GM08714 (cell line): ENCODE measurements around the gene KCNIP3.

ENCODE experiments used
- H3K4me3 ChIP-seq: fragments of 200-500 bp; sonication (Bioruptor generic); 2 replicates; pipeline ENCODE4 v1.5.1; 2014; ENCODE audit warnings: mild to moderate bottlenecking, low read length, inconsistent platforms
- ZNF274 ChIP-seq: IDR thresholded peaks from 2 replicates; pipeline ENCODE4 v1.6.1; 2012; ENCODE audit warnings: mild to moderate bottlenecking, low read depth, low read length

KCNIP3 gene

GRCh38 chr2:95329891-95330793 is 33.0 kb downstream of the KCNIP3 start:
- TF ChIP-seq ZNF274 = no peak
- H3K4me3 ChIP-seq = no peak overlapping the region

- no peak overlapping the region for H3K4me3 ChIP-seq
- no peak for TF ChIP-seq ZNF274
Observed at GRCh38 chr2:95330794-95331338, 33.7 kb downstream of the KCNIP3 start.

GRCh38 chr2:95331606-95332005 is 34.5 kb downstream of the KCNIP3 start:
- TF ChIP-seq ZNF274 = no peak
- H3K4me3 ChIP-seq = no peak overlapping the region

DNA sequence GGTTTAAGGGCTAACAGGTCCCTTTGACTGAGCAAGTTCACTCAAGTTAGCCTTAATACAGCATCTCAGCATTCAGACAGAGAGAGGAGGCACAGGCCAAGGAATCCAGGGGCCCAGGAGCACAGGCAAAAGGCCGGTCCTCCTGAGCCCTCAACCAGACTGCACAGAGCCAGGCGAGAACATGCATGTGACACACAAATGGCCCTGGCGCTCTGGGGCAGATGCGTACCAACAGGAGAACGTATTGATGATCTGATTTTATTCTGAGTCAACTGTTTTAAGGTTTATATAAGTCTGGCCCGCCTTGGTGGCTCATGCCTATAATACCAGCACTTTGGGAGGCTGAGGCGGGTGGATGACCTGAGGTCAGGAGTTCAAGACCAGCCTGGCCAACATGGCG is 34.9 kb downstream of the KCNIP3 start:
- no peak overlapping the region for H3K4me3 ChIP-seq
- TF ChIP-seq ZNF274 = no peak

- H3K4me3 ChIP-seq = no peak overlapping the region
Observed at GRCh38 chr2:95333056-95333455, 35.9 kb downstream of the KCNIP3 start.

DNA sequence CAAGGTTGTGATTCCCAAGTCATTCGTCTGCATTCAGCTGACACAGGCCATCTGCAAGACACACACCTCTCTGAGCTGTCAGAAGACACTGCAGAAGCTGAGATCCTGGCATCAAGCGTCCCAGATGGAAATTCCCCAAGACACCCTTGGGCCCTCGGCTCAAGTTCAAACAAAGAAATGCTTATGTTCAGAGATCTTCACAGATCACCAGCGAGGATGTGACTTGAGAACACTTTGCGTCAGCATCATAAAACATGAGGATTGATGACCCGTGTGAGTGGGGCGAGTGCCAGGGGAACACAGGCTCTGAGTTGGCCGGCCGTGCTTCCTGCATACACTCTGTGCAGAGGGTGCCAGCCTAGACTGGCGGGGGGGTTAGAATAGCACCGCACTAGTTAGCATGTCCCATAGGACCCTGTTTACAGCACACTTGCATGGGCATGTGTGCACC is 36.8 kb downstream of the KCNIP3 start:
- no peak overlapping the region for H3K4me3 ChIP-seq
- TF ChIP-seq ZNF274 = no peak

More at GRCh38 chr2:95333056-95333455, 35.9 kb downstream of the KCNIP3 start:
- no peak for TF ChIP-seq ZNF274

DNA sequence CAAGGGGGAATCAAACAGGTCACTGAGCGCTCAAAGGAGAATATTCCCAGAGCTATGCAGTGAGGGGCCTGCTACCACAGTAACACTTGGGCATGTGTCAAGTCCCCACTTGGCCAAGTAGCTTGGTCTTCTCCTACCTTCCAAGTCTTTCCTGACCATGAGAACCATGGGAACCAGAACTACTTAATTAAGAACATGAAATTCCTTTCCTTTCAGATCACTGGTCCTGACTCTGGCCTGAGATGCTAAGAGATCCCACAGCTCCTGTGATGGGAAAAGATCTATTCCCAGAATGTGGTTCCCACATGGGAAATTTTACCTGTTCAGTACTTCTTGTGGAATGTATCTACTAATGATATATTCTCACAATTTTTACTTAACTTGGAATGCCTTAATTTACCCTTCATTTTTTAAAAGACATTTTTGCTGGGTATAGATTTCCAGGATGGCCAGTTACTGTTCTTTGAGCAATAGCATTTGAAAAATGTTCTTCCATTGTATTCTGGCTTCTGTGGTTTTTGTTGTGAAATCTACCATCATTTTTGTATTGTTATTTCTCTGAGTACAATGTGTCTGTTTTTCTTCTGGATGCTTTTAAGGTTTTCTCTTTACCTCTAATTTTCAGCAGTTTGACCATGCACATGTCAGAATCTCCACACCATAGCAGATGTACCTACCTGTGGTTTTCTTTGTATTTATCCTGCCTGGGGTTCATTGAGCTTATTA is 37.9 kb downstream of the KCNIP3 start:
- no peak overlapping the region for H3K4me3 ChIP-seq
- no peak for TF ChIP-seq ZNF274

GRCh38 chr2:95336406-95336805 is 39.3 kb downstream of the KCNIP3 start:
- no peak for TF ChIP-seq ZNF274

DNA sequence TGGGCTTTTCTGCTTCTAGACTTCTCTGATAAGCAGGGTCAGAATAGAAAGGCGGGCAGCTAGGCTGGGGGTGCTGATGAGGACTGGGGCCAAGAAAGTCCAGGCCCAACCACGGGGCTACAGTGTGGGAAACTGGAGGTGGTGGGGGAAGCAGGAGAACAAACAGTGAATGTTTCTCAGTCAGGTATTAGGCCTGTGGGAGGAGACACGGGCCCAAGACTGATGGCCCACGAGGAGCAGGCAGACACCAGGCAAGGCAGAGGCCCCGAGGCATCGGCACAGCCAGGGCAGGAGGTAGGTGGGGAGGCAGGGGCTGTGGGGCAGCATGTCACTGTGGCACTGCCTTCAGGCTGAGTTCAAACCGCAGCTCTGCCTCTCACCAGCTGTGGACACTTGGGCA is 40.7 kb downstream of the KCNIP3 start:
- no peak overlapping the region for H3K4me3 ChIP-seq
- TF ChIP-seq ZNF274 = no peak

More at GRCh38 chr2:95336406-95336805, 39.3 kb downstream of the KCNIP3 start:
- H3K4me3 ChIP-seq = no peak overlapping the region

GRCh38 chr2:95342556-95343320 is 45.6 kb downstream of the KCNIP3 start:
- no peak overlapping the region for H3K4me3 ChIP-seq
- no peak for TF ChIP-seq ZNF274

GRCh38 chr2:95343429-95344214 is 46.5 kb downstream of the KCNIP3 start:
- H3K4me3 ChIP-seq = no peak overlapping the region
- no peak for TF ChIP-seq ZNF274

DNA sequence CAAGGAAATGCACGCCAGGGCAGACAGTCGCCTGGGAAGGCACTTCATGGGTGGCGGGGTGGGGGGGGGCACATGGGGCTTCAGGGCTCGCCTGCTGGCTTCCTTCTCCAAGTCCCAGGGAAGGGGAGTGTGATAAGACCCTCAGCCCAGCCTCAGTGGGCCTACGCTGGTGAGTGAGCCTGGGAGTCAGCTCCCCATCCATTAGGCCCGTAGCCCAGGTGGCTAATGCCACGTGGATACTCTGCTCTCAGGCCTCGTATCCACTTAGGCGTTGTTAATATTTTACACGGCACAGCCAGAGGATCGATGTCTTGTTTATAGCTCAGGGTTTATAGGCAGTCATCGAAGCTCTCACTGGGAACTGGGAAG is 47.1 kb downstream of the KCNIP3 start:
- H3K4me3 ChIP-seq = no peak overlapping the region
- TF ChIP-seq ZNF274 = no peak

DNA sequence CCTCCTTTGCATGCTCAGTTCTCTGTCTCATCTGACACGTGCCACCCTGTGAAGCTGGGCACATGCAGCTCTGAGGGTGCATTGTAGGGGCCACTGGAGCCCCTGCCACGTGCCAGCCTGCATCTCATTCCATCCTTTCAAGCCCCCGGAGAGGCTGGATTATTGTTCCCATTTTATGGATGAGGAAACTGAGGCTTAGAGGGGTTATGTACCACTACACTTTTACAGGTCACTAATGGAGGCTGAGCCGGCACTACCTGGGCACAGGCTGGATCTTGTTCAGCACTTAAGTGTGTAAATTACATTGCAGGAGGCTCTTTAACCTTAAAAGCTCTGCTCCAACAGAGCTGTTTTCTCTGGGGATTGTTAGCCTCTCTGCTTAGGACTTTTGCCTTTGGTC is 47.5 kb downstream of the KCNIP3 start:
- TF ChIP-seq ZNF274 = no peak
- H3K4me3 ChIP-seq = no peak overlapping the region
